K562 (cell line): ENCODE data around the gene MCFD2. TPM values are rescaled to one million over a fixed set of nuclear protein-coding genes. Genes with fewer than 3 reads are reported as not detected.
A peak's percentile ranks its signal among the peaks of the same experiment; 100 is the strongest.

Source experiments
- ATF2 ChIP-seq: sonication (generic); formaldehyde crosslinking; IDR thresholded peaks from 2 replicates; pipeline ENCODE4 v1.8.1; 2022; ENCODE audit warnings: missing genetic modification reagents
- CREB1 ChIP-seq, 2 experiments: sonication (generic) in 1 of 2; formaldehyde crosslinking in 1 of 2; IDR thresholded peaks; 2 replicates each; pipeline versions ENCODE4 v1.6.1 to v1.8.0; 2012 to 2022; ENCODE audit warnings: inconsistent platforms in 1 of 2, mild to moderate bottlenecking in 1 of 2, missing genetic modification reagents in 1 of 2, moderate library complexity in 1 of 2
- ETS2 ChIP-seq: IDR thresholded peaks from 2 replicates; pipeline ENCODE4 v1.6.1; 2016; ENCODE audit warnings: borderline replicate concordance, missing genetic modification characterization, mild to moderate bottlenecking, moderate library complexity, missing compliant biosample characterization; ENCODE audit not compliant: poor library complexity, severe bottlenecking
- ETV5 ChIP-seq: sonication (generic); formaldehyde crosslinking; IDR thresholded peaks from 2 replicates; pipeline ENCODE4 v1.4.0; 2020; ENCODE audit warnings: low read depth, mild to moderate bottlenecking, missing genetic modification reagents
- MXI1 ChIP-seq: IDR thresholded peaks from 2 replicates; pipeline ENCODE4 v1.6.1; 2011; ENCODE audit warnings: low read depth, mild to moderate bottlenecking, improper control_type of control experiment, low read length
- NR2F6 ChIP-seq: fragments of 450-650 bp; formaldehyde crosslinking; IDR thresholded peaks from 2 replicates; pipeline ENCODE4 v1.4.0; 2020; ENCODE audit warnings: mild to moderate bottlenecking
- PRDM10 ChIP-seq: fragments of 450-650 bp; IDR thresholded peaks from 2 replicates; pipeline ENCODE4 v1.6.1; 2018; ENCODE audit not compliant: partially characterized antibody
- RBM25 ChIP-seq: fragments of 200-400 bp; formaldehyde crosslinking; IDR thresholded peaks from 2 replicates; pipeline ENCODE4 v1.6.1; 2018; ENCODE audit warnings: low read length, low read depth, moderate library complexity; ENCODE audit not compliant: severe bottlenecking
- RNF219 ChIP-seq: fragments of 250-450 bp; sonication (Bioruptor Pico); IDR thresholded peaks from 2 replicates; pipeline ENCODE4 v1.5.0; 2022; ENCODE audit warnings: mild to moderate bottlenecking
- SAFB ChIP-seq: fragments of 200-400 bp; formaldehyde crosslinking; IDR thresholded peaks from 2 replicates; pipeline ENCODE4 v1.6.1; 2017; ENCODE audit warnings: low read depth, low read length, borderline replicate concordance
- TRIM24 ChIP-seq, 2 experiments: fragments of 450-650 bp; IDR thresholded peaks; 2 replicates each; pipeline ENCODE4 v1.6.1; 2016
- ZBTB12 ChIP-seq: fragments of 250-450 bp; sonication (Bioruptor Pico); IDR thresholded peaks from 2 replicates; pipeline ENCODE4 v1.4.0; 2020
- ZBTB7A ChIP-seq: IDR thresholded peaks from 2 replicates; pipeline ENCODE4 v1.6.1; 2011; ENCODE audit warnings: low read depth, mild to moderate bottlenecking, low read length, moderate library complexity, borderline replicate concordance; ENCODE audit not compliant: control insufficient read depth
- ZNF263 ChIP-seq: sonication (generic); formaldehyde crosslinking; IDR thresholded peaks from 2 replicates; pipeline ENCODE4 v1.8.0; 2022; ENCODE audit warnings: mild to moderate bottlenecking, missing genetic modification reagents, borderline replicate concordance
- ZNF280A ChIP-seq: fragments of 450-650 bp; IDR thresholded peaks from 2 replicates; pipeline ENCODE4 v1.6.1; 2018; ENCODE audit warnings: mild to moderate bottlenecking, low read depth; ENCODE audit not compliant: partially characterized antibody
- polyA plus RNA-seq, 8 experiments: library from polyadenylated mRNA; depleted of rRNA in 4 of 8; stranded (reverse) in 5 of 8; unstranded in 3 of 8; fragments of >200 nt; fragmentation: Nextera tagmentation in 2 of 8; fragmentation: Illumina TruSeq in 1 of 8; extraction: Ambion mirVana in 2 of 8; extraction: Trizol in 1 of 8; gene quantifications; 2 replicates each; pipeline versions ENCODE4 v1.2.1 to v1.2.3, GENCODE V29; 2011 to 2014; ENCODE audit warnings: inconsistent platforms in 1 of 8, missing spikeins in 1 of 8
- total RNA-seq, 7 experiments: library from RNA; depleted of rRNA in 6 of 7; stranded (reverse); fragments of >200 nt in 6 of 7; fragmentation: Illumina TruSeq in 2 of 7; extraction: Trizol in 2 of 7; gene quantifications; 2 replicates each; pipeline versions ENCODE4 v1.2.1 to v1.2.3, GENCODE V29; 2011 to 2021; ENCODE audit warnings: low replicate concordance in 1 of 7

MCFD2 gene
- total and polyA plus RNA-seq, 9 of the 15 experiments (the other 6 are each of a cell fraction or from before 2014, with no cell fraction given), result 78.6 to 237 (median 123) TPM

GRCh38 chr2:46915811-46916630 lies 415 bp upstream of the MCFD2 start (continued):
- TF ChIP-seq ZNF280A (no peak), NR2F6 (CRISPR knock-in tag) (no peak), SAFB (0 out of 2 replicates have a peak, but pooled peaks have one; percentile 20), MXI1 (peak; percentile 83), PRDM10 (peak; percentile 52), ZNF263 (no peak; the same call in 1 of the 2 replicates), RBM25 (no peak), ETS2 (tag) (no peak), CREB1 (IDR thresholded peaks at IDR 0.05) (peak; percentile 85), CREB1 (CRISPR knock-in tag; IDR thresholded peaks at IDR 0.05) (peak; percentile 86), ZBTB12 (CRISPR knock-in tag) (0 out of 2 replicates have a peak, but pooled peaks have one; percentile 28), ATF2 (no peak), RNF219 (CRISPR knock-in tag) (no peak), ZBTB7A (peak; percentile 19; the same call in 1 of the 2 replicates), TRIM24 (IDR thresholded peaks at IDR 0.05) (no peak), ETV5 (CRISPR knock-in tag) (peak; percentile 77)
